NOMO-1 treated with DMSO at 0.1 percent for 48 hours (cell line): ENCODE measurements around the gene POLR3GL.
"Not testable (repeated sequence)": the region's sequence is repeated elsewhere in the genome, so short reads cannot be mapped to it uniquely, and the experiment has no call there.

ENCODE experiments used
- DNase-seq: peaks from one replicate; lab custom pipeline; 2025; ENCODE audit not compliant: unreplicated experiment; lab: John Stamatoyannopoulos, UW

POLR3GL gene, protein sequence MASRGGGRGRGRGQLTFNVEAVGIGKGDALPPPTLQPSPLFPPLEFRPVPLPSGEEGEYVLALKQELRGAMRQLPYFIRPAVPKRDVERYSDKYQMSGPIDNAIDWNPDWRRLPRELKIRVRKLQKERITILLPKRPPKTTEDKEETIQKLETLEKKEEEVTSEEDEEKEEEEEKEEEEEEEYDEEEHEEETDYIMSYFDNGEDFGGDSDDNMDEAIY

DNA sequence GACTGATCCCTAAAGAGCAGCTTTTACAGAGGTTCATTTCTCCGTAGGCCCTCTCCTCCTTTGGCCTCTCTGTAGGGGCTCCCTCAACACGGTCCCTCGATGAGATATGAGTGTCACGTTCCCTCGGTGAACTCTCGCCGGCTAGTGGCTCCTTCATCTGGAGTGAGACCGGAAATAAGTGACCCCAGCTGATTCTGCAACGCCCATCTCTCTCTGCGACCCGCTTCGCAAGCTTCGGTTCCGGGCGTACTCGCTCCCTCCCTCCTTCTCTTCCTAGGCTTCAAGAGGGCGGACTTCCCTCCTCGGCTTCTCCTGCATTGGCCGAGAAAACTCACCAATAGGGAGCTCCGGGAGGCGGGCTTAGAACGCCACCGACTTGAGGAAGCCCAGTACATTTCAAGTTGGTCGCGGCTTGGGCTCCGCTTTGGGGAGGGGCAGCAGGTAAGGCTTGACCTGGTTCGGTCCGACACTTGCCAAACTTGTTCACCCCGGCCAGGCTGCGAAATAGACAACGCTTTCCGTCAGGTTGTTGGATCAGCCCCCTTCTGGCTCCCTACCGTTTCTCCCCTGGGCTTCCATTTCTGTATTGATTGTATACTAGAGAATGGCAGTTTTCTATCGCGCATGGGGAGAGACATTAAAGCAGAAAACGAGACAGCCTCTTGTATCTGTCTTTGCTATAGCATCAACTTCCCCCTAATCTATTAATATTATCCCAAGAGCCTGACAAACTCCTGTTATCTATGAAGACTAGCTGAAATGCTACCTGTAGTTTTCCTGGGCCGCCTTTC, at the start of gene POLR3GL, which contains the start of gene ANKRD34A:
Gene POLR3GL (plus strand): TSS at position 363 of the 791 bp plus-strand sequence. CDS start 10,176 bp downstream, outside the sequence.
Gene ANKRD34A (minus strand): TSS at position 248 of the 791 bp plus-strand sequence. CDS start 2,816 bp downstream, outside the sequence.
- peak; percentile 93 for DNase-seq

GRCh38 chr1:145916745-145917144, 47.7 kb upstream of the POLR3GL start:
- DNase-seq, result no peak

GRCh38 chr1:145917595-145917994, 46.9 kb upstream of the POLR3GL start:
- DNase-seq, result no peak

DNA sequence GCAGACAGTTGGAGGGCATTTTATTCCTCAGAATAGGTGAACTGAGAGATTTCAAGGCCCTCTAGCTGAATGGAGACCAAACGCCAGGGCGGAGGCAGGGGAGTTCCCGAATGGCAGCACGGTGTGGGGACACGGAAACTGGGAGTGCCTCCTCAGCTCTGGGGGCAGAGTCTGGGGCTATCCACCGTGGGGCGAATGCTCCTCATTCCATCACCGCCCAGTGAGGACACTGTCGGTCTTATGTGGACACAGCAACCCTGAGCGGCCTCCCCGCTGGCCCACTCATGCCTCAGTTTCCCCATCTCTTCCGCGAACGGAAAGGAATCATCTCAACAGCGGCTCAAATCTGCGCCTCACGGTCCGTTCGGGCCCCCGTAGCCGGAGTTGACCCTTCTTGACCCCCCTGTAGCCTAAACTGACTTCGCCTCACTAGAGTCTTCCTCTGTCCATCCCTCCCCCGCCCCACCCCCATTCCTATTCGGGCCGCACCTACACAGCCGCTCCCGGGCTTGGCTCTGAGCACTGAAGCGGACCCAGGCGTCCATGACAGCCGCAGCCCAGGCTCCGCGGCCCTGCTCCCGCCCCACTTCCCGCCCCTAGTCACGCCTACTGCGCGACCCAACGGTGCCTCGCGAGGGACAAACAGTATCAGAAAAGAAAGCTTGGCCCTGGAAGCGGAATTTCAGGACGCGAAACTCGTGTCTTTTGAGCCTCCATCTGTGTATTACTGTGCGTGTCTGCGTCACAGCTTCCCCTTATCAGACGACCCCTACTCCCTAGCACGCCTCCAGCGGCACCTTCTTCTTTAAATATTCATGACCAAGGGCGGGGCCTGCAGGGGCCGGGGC, 46.1 kb upstream of the POLR3GL start, which contains the start of gene PEX11B:
Gene PEX11B (minus strand): TSS at position 574 of the 848 bp plus-strand sequence. CDS start 29 bp downstream, at position 545.
- DNase-seq, result peak; percentile 95

DNA sequence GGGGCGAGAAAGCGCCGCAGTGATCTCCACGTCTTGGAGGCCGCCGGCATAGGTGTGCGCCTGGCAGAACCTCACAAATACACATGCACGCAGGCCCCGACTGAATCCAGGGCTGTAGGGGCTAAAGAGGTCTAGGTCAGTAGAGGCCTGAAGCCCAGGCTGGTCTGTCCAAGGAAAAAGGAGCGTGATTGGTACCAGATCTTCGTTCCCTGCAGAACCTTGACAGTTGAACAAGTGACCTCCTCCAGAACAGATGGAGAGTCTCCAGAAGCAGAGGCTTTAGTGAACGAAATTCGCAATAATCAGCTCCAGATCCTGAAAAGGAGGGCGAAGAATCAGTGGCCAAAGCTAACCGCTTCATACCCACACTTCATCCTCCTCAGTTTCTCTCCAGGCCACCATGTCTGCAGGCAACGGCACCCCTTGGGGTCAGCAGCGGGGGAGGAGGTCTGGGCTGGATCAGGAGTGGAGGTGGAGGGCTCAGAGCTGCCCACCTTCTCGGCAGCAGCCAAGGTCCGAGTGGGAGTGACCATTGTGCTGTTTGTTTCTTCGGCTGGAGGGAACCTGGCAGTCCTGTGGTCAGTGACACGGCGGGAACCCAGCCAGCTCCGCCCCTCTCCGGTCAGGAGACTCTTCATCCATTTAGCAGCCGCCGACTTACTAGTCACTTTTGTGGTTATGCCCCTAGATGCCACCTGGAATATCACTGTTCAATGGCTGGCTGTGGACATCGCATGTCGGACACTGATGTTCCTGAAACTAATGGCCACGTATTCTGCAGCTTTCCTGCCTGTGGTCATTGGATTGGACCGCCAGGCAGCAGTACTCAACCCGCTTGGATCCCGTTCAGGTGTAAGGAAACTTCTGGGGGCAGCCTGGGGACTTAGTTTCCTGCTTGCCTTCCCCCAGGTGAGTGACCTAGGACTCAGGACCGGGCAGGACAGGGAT, 45.2 kb upstream of the POLR3GL start:
- DNase-seq, result peak; percentile 21

DNA sequence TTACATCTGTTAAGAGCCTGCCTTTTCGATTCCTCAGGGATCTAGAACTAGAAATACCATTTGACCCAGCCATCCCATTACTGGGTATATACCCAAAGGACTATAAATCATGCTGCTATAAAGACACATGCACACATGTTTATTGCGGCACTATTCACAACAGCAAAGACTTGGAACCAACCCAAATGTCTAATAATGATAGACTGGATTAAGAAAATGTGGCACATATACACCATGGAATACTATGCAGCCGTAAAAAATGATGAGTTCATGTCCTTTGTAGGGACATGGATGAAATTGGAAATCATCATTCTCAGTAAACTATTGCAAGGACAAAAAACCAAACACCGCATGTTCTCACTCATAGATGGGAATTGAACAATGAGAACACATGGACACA, 44.2 kb upstream of the POLR3GL start:
- not testable (repeated sequence) for DNase-seq

DNA sequence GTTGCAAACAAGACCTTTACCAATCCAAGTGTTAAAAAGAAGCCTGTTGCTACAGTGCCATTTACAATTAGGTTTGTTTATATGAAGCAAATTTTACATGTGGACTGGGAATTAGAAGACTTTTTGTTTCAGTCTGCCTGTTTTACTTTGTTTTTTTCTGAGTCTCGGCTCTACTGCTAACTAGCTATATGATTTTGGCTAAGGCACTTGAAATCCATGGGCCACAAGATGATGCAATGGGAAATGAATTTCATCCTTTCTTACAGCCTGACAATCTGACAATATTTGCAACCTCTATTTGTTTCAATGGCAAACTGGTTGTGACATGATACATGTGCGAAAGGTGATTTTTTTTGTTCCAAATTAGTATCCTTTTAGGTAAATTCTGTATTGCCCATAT, 42.2 kb upstream of the POLR3GL start:
- peak; percentile 7 for DNase-seq

DNA sequence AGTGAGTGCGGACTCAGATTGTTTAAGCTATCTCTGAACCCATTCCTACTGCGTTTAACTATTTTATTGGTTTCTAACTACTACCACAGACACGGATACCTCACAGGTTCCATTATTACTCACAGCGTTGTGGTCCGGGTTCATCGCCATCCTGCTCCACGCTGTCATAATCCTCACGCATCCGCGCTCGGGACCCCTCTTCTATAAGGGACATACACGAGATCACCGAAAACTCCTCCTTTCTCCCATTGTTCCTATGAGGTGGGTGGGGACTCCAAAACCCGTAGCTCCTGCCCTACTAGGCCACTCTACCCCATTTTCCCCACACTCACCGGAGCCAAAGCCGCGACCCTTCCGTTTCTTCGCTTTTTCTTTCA, 37.8 kb upstream of the POLR3GL start:
- DNase-seq, result no peak

DNA sequence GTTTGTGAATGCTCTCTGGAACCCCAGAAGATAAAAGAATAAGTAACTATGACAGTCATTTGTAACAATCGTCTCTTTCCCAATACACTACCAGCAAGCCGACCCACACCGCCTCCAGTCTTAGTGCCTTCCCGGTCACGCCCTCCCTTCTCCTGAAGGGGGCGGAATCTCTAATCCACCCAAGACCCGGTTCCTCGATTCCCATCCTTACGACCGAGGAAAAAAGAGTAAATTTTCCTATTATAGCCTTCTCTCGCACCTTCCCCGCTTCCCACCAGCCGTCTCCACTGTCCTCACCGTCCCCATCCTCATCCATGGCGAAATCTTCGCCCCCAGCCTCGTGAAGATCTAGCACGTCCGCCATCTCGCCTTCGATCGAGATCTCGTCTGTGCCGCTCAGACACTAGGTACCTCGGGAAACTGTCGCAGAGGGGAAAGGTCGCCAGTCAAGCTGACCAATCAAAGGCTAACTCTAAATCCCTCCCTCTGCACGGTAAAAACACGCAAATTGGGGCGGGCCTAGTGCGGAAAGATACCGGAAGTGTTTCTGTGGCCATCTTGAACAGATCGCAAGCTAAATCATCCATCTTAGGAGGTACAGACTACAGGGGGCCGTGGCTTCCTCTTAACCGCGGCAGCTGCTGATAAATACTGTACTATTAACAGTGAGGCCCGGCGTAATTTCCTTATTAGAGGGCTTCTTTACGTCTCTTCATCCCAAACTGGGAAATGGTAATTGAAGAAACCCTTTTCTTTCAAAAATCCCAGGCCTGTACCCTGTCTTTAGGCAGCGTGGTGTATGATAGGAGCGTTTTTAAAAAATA, 37.2 kb upstream of the POLR3GL start, which contains the start of gene RBM8A:
Gene RBM8A (minus strand): TSS at position 422 of the 824 bp plus-strand sequence. CDS start 58 bp downstream, at position 364.
- peak; percentile 99 for DNase-seq

DNA sequence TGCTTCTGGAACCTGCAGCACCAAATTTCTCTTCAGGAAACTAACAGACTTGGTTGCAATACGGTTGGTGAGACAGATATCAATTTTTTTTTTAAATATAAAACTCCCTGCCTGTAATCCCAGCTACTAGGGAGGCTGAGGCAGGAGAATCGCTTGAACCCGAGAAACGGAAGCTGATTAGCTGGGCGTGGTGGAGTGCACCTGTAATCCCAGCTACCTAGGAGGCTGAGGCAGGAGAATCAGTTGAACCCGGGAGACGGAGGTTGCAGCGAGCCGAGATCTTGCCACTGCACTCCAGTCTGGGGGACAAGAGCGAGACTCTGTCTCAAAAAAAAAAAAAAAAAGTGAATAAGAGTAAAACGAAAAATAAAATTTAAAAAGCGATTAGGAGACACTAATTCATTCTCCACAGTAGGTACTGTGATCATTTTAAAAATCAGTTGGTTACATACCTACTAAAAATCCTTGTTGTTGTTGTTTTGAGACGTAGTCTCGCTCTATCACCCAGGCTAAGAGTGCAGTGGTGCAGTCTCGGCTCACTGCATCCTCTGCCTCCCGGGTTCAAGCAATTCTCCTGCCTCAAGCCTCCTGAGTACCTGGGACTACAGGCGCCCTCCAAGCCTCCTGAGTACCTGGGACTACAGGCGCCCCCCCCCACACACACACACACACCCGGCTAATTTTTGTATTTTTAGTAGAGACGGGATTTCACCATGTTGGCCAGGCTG, 36.4 kb upstream of the POLR3GL start:
- no peak for DNase-seq

GRCh38 chr1:145932522-145933009, 31.9 kb upstream of the POLR3GL start:
- DNase-seq, result peak; percentile 63

- DNase-seq, result no peak
Measured at GRCh38 chr1:145935708-145936107, 28.8 kb upstream of the POLR3GL start.

DNA sequence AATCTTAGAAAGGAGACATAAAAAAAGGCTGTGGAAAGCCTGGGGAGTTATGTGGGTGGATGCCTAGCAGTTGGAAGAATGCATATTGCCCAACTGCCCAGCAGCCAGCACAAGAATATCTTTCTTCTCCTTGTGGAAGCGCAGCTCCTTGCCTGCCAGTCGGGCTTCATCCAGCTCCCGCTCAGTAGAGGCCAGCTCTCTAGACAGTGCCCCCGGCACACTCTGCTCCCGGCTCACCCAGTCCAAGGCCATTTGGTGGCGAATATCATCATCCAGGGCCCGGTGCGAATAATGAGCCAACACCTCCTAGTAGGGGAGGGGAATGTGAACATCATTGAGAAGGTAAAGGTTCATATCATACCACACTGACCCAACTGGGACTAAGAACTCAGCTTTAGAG, 28.2 kb upstream of the POLR3GL start:
- DNase-seq, result no peak

GRCh38 chr1:145937436-145937835, 27.1 kb upstream of the POLR3GL start:
- no peak for DNase-seq

GRCh38 chr1:145942405-145942804, 22.1 kb upstream of the POLR3GL start:
- no peak for DNase-seq

DNA sequence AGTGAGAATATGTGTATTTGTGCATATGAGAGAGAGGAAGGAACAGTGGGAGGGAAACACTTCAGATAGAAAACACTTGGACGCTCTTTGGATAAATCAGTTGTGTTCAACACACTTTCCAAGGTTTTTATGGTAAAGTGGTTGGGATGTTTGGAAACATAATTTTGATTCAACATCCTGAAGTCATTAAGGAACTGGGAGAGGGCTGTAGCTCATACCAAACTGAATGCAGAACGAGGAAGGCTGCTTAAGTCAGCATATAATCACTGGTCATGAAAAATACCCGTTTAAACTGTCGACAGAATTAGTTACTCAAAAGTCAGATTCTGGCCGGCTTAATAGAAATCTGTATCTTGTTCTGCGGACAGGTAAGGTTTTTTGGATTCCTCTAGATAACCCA, 21.6 kb upstream of the POLR3GL start:
- DNase-seq, result no peak

- no peak for DNase-seq
Measured at GRCh38 chr1:145944532-145944931, 20.0 kb upstream of the POLR3GL start.

DNA sequence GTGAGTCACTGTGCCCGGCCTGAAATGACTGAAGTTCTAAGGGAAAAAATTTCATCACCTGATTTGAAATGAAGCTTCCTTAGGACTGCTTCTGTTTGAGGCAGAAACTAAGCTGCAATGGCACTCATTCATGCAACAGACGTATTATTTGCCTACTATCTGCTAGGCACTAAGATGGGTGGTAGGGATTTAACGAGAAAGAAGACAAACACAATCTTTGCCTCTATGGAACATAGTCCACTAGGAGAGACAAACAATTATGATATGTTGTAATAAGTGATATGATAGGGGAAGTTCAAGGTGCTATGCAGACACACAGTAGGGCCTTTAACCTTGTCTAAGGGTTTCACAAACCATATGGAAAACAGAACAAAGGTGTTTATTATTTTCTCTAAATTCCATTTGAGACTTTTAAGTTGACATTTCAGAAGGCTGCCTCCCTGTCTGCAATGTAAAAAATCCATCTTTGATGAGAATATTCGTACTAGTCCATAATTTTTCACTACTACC, 18.0 kb upstream of the POLR3GL start:
- DNase-seq, result no peak
